Endothelial cell of umbilical vein (primary cell): ENCODE measurements around the gene FBXL19. TPM values are rescaled to one million over a fixed set of nuclear protein-coding genes. Genes with fewer than 3 reads are reported as not detected.

ENCODE experiments used
- BruUV-seq: library from RNA; stranded (reverse); fragments of 400-500 nt; replicated peaks from 2 replicates; lab custom pipeline; 2021; lab: Mats Ljungman, UMichigan
- CTCF ChIA-PET: fragments of 300-600, 350-600 bp; sonication (Branson Sonifier 250); formaldehyde crosslinking; loops from one replicate; lab custom pipeline; 2021; ENCODE audit warnings: antibody characterized with exemption, inconsistent platforms; lab: Charles Lee
- POLR2A ChIA-PET: fragments of 300-600, 350-600 bp; sonication (Branson Sonifier 250); formaldehyde crosslinking; loops from one replicate; lab custom pipeline; 2021; ENCODE audit warnings: antibody characterized with exemption, inconsistent platforms; lab: Charles Lee
- DNase-seq: peaks from one replicate; pipeline ENCODE4 v3.0.0-alpha.2; 2011; ENCODE audit warnings: low read depth, low spot score
- FAIRE-seq: peaks from 2 replicates; lab custom pipeline; 2011; peaks lifted over from hg19 to GRCh38; lab: Jason Lieb, UNC
- H2AFZ ChIP-seq: 2 replicates; pipeline ENCODE4 v1.6.0; 2012; ENCODE audit warnings: low read depth, low read length, control low read depth, inconsistent platforms
- H3K27ac ChIP-seq: 2 replicates; pipeline ENCODE4 v1.5.1; 2011; ENCODE audit warnings: low read depth, mild to moderate bottlenecking, control low read depth, low read length, moderate library complexity; ENCODE audit not compliant: insufficient read depth
- H3K27me3 ChIP-seq, 2 experiments: 2 replicates each; pipeline versions ENCODE4 v1.6.0 to v1.6.1; 2011; ENCODE audit warnings: low read length in 2 of 2, mixed read lengths in 1 of 2; ENCODE audit not compliant: control insufficient read depth in 2 of 2, insufficient read depth in 2 of 2
- H3K36me3 ChIP-seq, 2 experiments: 2 replicates in 1 of 2; 3 replicates in 1 of 2; pipeline ENCODE4 v1.5.1; 2011; ENCODE audit warnings: low read length in 2 of 2, mild to moderate bottlenecking in 1 of 2, moderate library complexity in 1 of 2; ENCODE audit not compliant: control insufficient read depth in 2 of 2, insufficient read depth in 2 of 2; ENCODE audit errors: extremely low read depth in 1 of 2
- H3K4me1 ChIP-seq: 3 replicates; pipeline ENCODE4 v1.5.1; 2011; ENCODE audit warnings: mild to moderate bottlenecking, low read length; ENCODE audit not compliant: control insufficient read depth, insufficient read depth; ENCODE audit errors: extremely low read depth
- H3K4me2 ChIP-seq: 2 replicates; pipeline ENCODE4 v1.6.1; 2011; ENCODE audit warnings: low read length, control low read depth, mixed read lengths; ENCODE audit not compliant: insufficient read depth
- H3K4me3 ChIP-seq, 3 experiments: fragments of 200-600 bp in 1 of 3; sonication (generic), shearing (Covaris generic) in 1 of 3; replicated peaks in 1 of 3; 2 replicates each; pipeline ENCODE4 v1.5.1; 2011 to 2016; ENCODE audit warnings: control low read depth in 3 of 3, low read length in 3 of 3, mild to moderate bottlenecking in 2 of 3, inconsistent platforms in 1 of 3, low read depth in 1 of 3, moderate library complexity in 1 of 3; ENCODE audit not compliant: insufficient read depth in 1 of 3
- H3K79me2 ChIP-seq: 2 replicates; pipeline ENCODE4 v1.6.0; 2012; ENCODE audit warnings: low read length, inconsistent platforms; ENCODE audit not compliant: control insufficient read depth, insufficient read depth
- H3K9ac ChIP-seq: replicated peaks from 2 replicates; pipeline ENCODE3; 2011; ENCODE audit warnings: low read length, control low read depth; ENCODE audit not compliant: insufficient read depth; ENCODE audit errors: extremely low read depth
- H3K9me1 ChIP-seq: replicated peaks from 3 replicates; pipeline ENCODE4 v1.6.0; 2011; ENCODE audit warnings: mild to moderate bottlenecking, low read length; ENCODE audit not compliant: control insufficient read depth, insufficient read depth; ENCODE audit errors: extremely low read depth
- H3K9me3 ChIP-seq: replicated peaks from 2 replicates; pipeline ENCODE4 v1.5.1; 2012; ENCODE audit warnings: low read length, inconsistent platforms; ENCODE audit not compliant: control insufficient read depth, insufficient read depth
- H4K20me1 ChIP-seq: replicated peaks from 2 replicates; pipeline ENCODE3; 2011; ENCODE audit warnings: mild to moderate bottlenecking, low read length; ENCODE audit not compliant: control insufficient read depth, insufficient read depth; ENCODE audit errors: extremely low read depth
- EZH2 ChIP-seq: IDR thresholded peaks from 2 replicates; pipeline ENCODE4 v1.6.1; 2012; ENCODE audit warnings: borderline replicate concordance, low read depth, mild to moderate bottlenecking, moderate library complexity, low read length, inconsistent platforms; ENCODE audit not compliant: severe bottlenecking
- FOS ChIP-seq: IDR thresholded peaks from 2 replicates; pipeline ENCODE4 v1.6.1; 2011; ENCODE audit warnings: mild to moderate bottlenecking, low read length, moderate library complexity, borderline replicate concordance; ENCODE audit not compliant: insufficient read depth
- GATA2 ChIP-seq: IDR thresholded peaks from 2 replicates; pipeline ENCODE4 v1.7.0; 2011; ENCODE audit warnings: low read depth, mild to moderate bottlenecking, moderate library complexity, mixed read lengths, low read length; ENCODE audit not compliant: insufficient read length, insufficient read depth
- JUN ChIP-seq: IDR thresholded peaks from 2 replicates; pipeline ENCODE4 v1.6.1; 2011; ENCODE audit warnings: borderline replicate concordance, low read depth; ENCODE audit not compliant: insufficient read length, insufficient read depth
- MYC ChIP-seq: IDR thresholded peaks from one replicate; pipeline ENCODE4 v1.6.1; 2011; ENCODE audit warnings: mild to moderate bottlenecking, low read depth, low read length
- POLR2A ChIP-seq: IDR thresholded peaks from 2 replicates; pipeline ENCODE4 v1.6.1; 2012; ENCODE audit warnings: low read depth, mild to moderate bottlenecking, control low read depth, low read length
- POLR2AphosphoS5 ChIP-seq: IDR thresholded peaks from 2 replicates; pipeline ENCODE4 v1.6.1; 2012; ENCODE audit warnings: low read depth, mild to moderate bottlenecking, control low read depth, low read length, moderate library complexity; ENCODE audit not compliant: insufficient read depth
- dilution Hi-C: fragments of 300-500 bp; cut with MboI; formaldehyde crosslinking; loops from one replicate; pipeline ENCODE4 v1.15.0; 2019; ENCODE audit warnings: low sequenced_read_pairs; ENCODE audit not compliant: extremely low pct_ligation_motif_present
- intact Hi-C: fragments of 100-400 bp; cut with micrococcal nuclease; formaldehyde crosslinking; loops from one replicate; pipeline ENCODE4 v1.10.0; 2022
- polyA plus RNA-seq, 4 experiments: library from polyadenylated mRNA; depleted of rRNA in 3 of 4; stranded (reverse) in 3 of 4; unstranded in 1 of 4; fragments of >200 nt; gene quantifications; 2 replicates each; pipeline versions ENCODE4 v1.2.1 to v1.2.3, GENCODE V29; 2011 to 2012; ENCODE audit warnings: missing spikeins in 1 of 4
- total RNA-seq: library from RNA; stranded (reverse); gene quantifications from 2 replicates; pipeline ENCODE4 v1.2.3, GENCODE V29; 2021
- TF ChIP-seq, protein P1 (sequence below): IDR thresholded peaks from 2 replicates; pipeline ENCODE4 v1.6.1; 2011; ENCODE audit not compliant: insufficient read depth, insufficient read length
- TF ChIP-seq, protein P2 (sequence below), 2 donors: IDR thresholded peaks; 1 replicate in 1 of 2; 2 replicates in 1 of 2; pipeline ENCODE4 v1.5.1; 2011; ENCODE audit warnings: low read length in 2 of 2, mild to moderate bottlenecking in 2 of 2, moderate library complexity in 2 of 2, control low read depth in 1 of 2, inconsistent platforms in 1 of 2, low read depth in 1 of 2; ENCODE audit not compliant: insufficient read depth in 1 of 2; ENCODE audit errors: extremely low read depth in 1 of 2

Gene FBXL19
- total and polyA plus RNA-seq, 2 donors (not counting 3 experiments of a cell fraction or from before 2014, with no cell fraction given), result 22.1 to 38.0 TPM

DNA sequence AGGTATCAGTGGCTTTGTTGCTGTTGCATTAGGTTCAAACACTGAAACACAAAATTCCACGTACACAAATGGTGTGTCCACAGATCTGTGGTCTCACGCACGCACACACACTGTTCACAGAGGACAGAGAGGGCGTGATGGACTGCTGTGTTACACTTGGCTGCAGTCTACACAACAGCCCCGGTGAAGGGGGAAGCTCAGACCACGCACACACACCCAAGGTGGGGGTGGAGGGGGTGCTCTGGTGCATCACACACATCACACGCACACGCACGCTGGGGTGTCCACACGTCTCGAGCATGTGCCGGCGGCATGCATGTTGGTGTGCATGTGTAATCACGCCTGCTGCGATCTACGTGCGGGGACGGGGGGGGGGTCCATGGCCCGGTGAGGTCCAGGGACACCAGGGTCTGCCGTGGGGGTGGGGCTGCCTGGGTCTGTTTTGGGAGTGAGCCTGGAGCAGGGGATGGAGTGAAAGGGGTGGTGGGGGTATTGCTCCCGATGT is 69.0 kb downstream of the FBXL19 start:
- no peaks in the 10 kb centered on the region for H3K9me3 ChIP-seq
- no peaks in the 10 kb centered on the region for H3K27me3 ChIP-seq
- CTCF ChIA-PET, result no interaction called here
- H2AFZ ChIP-seq, result no peak overlapping the region
- POLR2A ChIA-PET, result no interaction called here
- no peak overlapping the region for H3K4me2 ChIP-seq
- DNase-seq (no peak), FAIRE-seq (no peak)
- TF ChIP-seq MYC (no peak), JUN (no peak), FOS (no peak), POLR2A (no peak), POLR2AphosphoS5 (no peak), GATA2 (no peak), EZH2 (no peak)
- TF ChIP-seq, protein P1, sequence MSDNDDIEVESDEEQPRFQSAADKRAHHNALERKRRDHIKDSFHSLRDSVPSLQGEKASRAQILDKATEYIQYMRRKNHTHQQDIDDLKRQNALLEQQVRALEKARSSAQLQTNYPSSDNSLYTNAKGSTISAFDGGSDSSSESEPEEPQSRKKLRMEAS, result no peak
- TF ChIP-seq, protein P2, sequence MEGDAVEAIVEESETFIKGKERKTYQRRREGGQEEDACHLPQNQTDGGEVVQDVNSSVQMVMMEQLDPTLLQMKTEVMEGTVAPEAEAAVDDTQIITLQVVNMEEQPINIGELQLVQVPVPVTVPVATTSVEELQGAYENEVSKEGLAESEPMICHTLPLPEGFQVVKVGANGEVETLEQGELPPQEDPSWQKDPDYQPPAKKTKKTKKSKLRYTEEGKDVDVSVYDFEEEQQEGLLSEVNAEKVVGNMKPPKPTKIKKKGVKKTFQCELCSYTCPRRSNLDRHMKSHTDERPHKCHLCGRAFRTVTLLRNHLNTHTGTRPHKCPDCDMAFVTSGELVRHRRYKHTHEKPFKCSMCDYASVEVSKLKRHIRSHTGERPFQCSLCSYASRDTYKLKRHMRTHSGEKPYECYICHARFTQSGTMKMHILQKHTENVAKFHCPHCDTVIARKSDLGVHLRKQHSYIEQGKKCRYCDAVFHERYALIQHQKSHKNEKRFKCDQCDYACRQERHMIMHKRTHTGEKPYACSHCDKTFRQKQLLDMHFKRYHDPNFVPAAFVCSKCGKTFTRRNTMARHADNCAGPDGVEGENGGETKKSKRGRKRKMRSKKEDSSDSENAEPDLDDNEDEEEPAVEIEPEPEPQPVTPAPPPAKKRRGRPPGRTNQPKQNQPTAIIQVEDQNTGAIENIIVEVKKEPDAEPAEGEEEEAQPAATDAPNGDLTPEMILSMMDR (IDR thresholded peaks at IDR 0.05; ENCODE audit: extremely low read depth in 1 of 2, insufficient read depth in 1 of 2, low read depth in 1 of 2, low read length in 2 of 2), result no peak
- H4K20me1 ChIP-seq, result no peaks in the 10 kb centered on the region
- H3K4me3 ChIP-seq, result no peak overlapping the region
- H3K9me1 ChIP-seq, result no peaks in the 10 kb centered on the region
- H3K79me2 ChIP-seq, result no peaks in the 10 kb centered on the region
- dilution Hi-C loops (no loop called here), intact Hi-C loops (no loop called here)
- no peaks in the 10 kb centered on the region for H3K36me3 ChIP-seq
- no peaks in the 10 kb centered on the region for H3K4me1 ChIP-seq
- H3K27ac ChIP-seq, result no peak overlapping the region
- H3K9ac ChIP-seq, result no peak overlapping the region
- no TSS peak for BruUV-seq
